Activated CD4-positive, alpha-beta T cell treated with anti-CD3 and anti-CD28 coated beads for 36 hours (primary cell): Measurements from ENCODE around the gene LHFPL2. TPM values are rescaled to one million over a fixed set of nuclear protein-coding genes. Genes with fewer than 3 reads are reported as not detected.

Experiments used
- ATAC-seq: fragments of 200-7000 bp; cut with Tn5 transposase; one replicate; pipeline ENCODE4 v1.10.0; 2021; ENCODE audit warnings: mild to moderate bottlenecking, moderate library complexity
- CTCF ChIA-PET: fragments of 350-600 bp; sonication (Branson Sonifier 250); formaldehyde crosslinking; loops from one replicate; lab custom pipeline; 2021; ENCODE audit warnings: antibody characterized with exemption; lab: Charles Lee
- POLR2A ChIA-PET: fragments of 350-600 bp; sonication (Branson Sonifier 250); formaldehyde crosslinking; loops from one replicate; lab custom pipeline; 2021; ENCODE audit warnings: antibody characterized with exemption, inconsistent platforms; lab: Charles Lee
- DNase-seq: peaks from one replicate; pipeline ENCODE4 v3.0.0-alpha.2; 2020
- H3K27ac Mint-ChIP-seq: one replicate; pipeline ENCODE4 v1.8.0; 2021; ENCODE audit warnings: mixed read lengths
- H3K27me3 Mint-ChIP-seq: one replicate; pipeline ENCODE4 v1.8.0; 2021; ENCODE audit warnings: mixed read lengths
- H3K36me3 Mint-ChIP-seq: one replicate; pipeline ENCODE4 v1.8.0; 2021; ENCODE audit warnings: low read depth, mixed read lengths
- H3K4me1 Mint-ChIP-seq: one replicate; pipeline ENCODE4 v1.8.0; 2021; ENCODE audit warnings: mixed read lengths
- H3K4me3 Mint-ChIP-seq: one replicate; pipeline ENCODE4 v1.8.0; 2021; ENCODE audit warnings: mild to moderate bottlenecking, moderate library complexity, mixed read lengths
- H3K9me3 Mint-ChIP-seq: one replicate; pipeline ENCODE4 v1.8.0; 2021; ENCODE audit warnings: low read depth, mixed read lengths
- intact Hi-C, 2 experiments: fragments of 100-400 bp; cut with DNase I in 1 of 2; cut with micrococcal nuclease in 1 of 2; formaldehyde crosslinking; loops; one replicate each; pipeline versions ENCODE4 v1.14.2 to v1.15.1; 2022 to 2024; cut with DNase I, micrococcal nuclease
- total RNA-seq, 2 experiments: library from RNA; stranded (reverse); gene quantifications; one replicate each; pipeline ENCODE4 v1.2.3, GENCODE V29; 2021

The LHFPL2 gene
- total RNA-seq, 2 experiments from 2014 or later = 0.14 to 0.21 TPM

DNA sequence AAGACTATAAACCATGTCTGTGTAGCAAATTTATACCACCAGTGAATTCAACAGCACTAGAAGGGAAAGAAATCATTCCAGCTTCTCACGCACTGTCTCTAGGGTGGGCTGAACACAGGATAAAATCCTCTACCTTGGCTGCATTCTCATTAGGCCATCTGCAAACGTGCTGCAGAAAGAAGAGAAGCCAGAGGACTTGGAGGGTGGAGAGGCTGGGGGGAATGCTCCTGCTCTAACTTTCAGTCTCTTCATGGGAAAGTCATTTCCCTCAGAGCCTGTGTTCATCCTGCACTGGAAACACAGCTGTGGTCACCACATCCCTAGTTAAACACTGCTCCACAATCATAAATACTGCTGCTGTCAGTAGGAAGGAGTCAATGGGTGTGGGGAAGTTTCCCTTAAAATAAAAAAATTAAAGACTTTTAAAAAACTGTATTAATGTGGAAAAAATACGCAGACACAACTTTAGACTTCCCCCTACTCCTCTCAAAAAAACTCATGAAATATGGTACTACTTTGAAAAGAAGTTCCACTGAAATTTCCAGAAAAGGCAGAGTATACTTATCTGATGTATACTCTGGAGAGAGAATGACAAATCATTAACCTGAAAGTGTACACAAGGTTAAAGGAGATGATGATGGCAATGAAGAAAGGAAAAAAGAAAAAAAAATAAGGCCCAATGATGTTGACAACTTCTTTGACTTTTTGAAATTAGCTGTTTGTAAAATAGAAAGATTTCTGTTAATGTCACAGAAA is 46.8 kb downstream of the LHFPL2 start:
- no peaks in the 10 kb centered on the region for H3K9me3 Mint-ChIP-seq
- POLR2A ChIA-PET = no interaction called here
- H3K4me3 Mint-ChIP-seq = no peak overlapping the region
- no peaks in the 10 kb centered on the region for H3K36me3 Mint-ChIP-seq
- H3K27ac Mint-ChIP-seq = no peak overlapping the region
- H3K4me1 Mint-ChIP-seq = no peaks in the 10 kb centered on the region
- H3K27me3 Mint-ChIP-seq = peaks cover 2% of the 10 kb centered on the region
- no peak for DNase-seq
- no peak for ATAC-seq
- CTCF ChIA-PET = no interaction called here
- intact Hi-C loops = no loop called here

DNA sequence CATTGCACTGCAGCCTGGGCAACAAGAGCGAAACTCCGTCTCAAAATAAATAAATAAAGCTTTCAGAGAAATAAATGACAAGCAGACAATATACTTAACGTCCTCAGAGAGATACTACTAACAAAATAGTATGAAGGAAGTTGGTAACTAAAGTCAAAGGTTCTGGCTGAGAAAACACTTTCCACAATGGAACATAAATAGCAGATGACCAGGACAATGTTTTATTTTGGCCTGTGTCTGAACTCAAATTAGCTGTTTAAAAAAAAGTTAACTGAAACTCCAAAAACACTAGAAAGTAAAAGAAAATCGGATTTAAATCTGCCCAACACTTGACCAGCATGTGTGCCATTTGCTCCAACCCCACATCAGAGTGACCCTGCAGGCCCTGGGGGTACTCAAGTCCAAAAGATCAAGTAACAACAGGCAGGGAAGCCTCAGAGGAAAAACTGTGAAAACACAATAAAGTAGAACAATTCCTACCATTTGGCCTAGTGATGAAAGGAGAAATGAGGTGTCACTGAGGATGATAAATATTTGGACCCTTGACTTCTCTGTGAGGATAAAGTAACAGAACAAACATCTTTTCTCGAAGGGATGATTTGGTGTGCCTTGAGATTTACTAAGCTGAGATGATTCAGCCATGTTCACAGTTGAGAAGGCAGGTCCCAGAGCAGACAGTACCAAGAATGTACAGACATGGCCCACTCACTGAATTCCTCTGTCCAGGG is 47.7 kb downstream of the LHFPL2 start:
- H3K27ac Mint-ChIP-seq = no peak overlapping the region
- ATAC-seq (no peak), DNase-seq (no peak)
- H3K4me3 Mint-ChIP-seq = no peak overlapping the region
- no peaks in the 10 kb centered on the region for H3K36me3 Mint-ChIP-seq
- H3K9me3 Mint-ChIP-seq = no peaks in the 10 kb centered on the region
- intact Hi-C loops = no loop called here
- H3K27me3 Mint-ChIP-seq = peaks cover 2% of the 10 kb centered on the region
- H3K4me1 Mint-ChIP-seq = no peaks in the 10 kb centered on the region
- ChIA-PET CTCF (interaction anchor here (0.6 kb wide), 2 partner anchors 27 to 925 kb away, joined by 4 to 5 read pairs; no protein-coding TSS in a partner anchor), POLR2A (no interaction called here)

DNA sequence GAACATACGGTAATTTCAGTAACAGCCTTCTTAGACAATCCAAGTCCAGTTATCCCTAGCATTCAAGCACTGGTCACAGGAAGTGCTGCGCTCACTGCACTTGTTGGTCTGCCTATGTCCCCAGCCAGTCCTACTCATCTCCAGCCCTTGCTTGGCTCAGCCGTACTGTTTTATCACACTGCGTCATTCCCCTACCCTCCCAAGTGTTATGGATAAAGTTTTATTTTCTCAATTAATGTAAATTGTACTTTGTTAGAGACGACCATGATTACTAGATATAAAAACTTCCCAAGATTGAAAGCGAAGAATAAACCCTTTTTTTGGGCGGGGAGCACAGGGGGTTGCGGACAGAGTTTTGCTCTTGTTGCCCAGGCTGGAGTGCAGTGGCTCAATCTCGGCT is 49.6 kb downstream of the LHFPL2 start:
- ATAC-seq (no peak), DNase-seq (no peak)
- Mint-ChIP-seq H3K27me3 (no peaks in the 10 kb centered on the region), H3K4me1 (no peaks in the 10 kb centered on the region), H3K36me3 (no peaks in the 10 kb centered on the region), H3K9me3 (no peaks in the 10 kb centered on the region), H3K4me3 (no peak overlapping the region), H3K27ac (no peak overlapping the region)
- ChIA-PET CTCF (no interaction called here), POLR2A (no interaction called here)
- intact Hi-C loops = no loop called here

DNA sequence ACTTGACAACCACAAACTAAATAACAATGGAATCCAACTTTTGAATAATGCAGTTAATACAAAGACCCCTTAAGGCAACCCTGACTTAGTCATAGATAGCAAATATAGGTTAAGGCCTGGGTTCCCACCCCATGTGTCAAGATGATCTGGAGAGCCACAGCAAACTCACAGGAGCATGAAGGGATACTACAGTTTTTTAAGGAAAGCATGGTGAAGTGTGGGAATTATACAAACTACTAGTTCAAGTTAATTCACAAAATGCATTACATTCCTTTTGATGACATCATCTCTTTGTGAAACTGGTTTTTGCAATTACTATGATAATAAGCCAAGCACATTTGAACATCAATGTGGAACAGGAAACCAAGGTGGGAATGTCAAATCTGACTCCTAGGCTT is 50.6 kb downstream of the LHFPL2 start:
- H3K9me3 Mint-ChIP-seq = no peaks in the 10 kb centered on the region
- no peak for ATAC-seq
- no peak overlapping the region for H3K4me3 Mint-ChIP-seq
- ChIA-PET CTCF (no interaction called here), POLR2A (no interaction called here)
- DNase-seq = no peak
- intact Hi-C loops = no loop called here
- H3K27me3 Mint-ChIP-seq = no peaks in the 10 kb centered on the region
- no peaks in the 10 kb centered on the region for H3K36me3 Mint-ChIP-seq
- H3K27ac Mint-ChIP-seq = no peak overlapping the region
- H3K4me1 Mint-ChIP-seq = no peaks in the 10 kb centered on the region

DNA sequence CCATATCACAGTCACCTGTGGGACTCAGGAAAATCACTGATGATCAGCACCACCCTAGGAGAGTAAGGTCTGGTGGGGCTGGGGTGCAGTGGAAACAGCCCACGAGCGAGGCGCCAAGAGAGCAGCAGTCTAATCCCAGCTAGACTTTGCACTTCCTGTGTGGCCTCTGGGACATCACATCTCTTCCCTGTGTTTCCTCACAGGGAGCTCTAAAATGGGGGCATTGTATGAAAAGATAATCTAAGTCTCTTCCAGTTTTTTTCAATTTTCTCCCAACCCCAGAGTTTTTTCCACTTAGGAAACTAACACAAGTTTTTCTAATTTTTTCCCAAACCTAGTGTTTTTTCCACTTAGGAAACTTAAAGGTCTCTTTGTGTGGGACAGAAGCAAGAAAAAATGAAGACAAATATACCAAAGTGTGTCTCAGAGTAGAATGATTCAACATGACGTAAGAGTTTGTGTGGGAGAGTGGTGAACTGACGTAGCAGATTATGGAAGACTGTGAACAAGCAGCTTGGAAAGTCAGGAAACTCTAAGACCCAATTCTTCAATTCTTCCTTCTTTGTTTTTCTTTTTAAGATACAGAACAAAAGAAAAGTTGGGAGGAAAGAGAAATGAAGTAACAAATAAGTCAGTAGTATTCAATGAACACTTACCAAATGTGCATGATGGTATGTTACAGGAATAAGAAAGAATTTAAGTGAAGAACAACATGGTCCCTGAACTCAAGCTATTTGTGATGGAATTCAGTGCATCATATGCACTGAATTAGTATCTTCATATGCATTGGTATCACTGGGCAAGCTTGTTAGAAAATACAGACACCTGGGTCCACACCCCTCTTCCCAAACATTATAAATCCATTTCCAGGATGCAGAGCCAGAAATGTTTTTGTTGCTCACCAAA is 51.3 kb downstream of the LHFPL2 start:
- intact Hi-C loops = no loop called here
- Mint-ChIP-seq H3K27ac (no peak overlapping the region), H3K27me3 (peaks cover 2% of the 10 kb centered on the region), H3K36me3 (no peaks in the 10 kb centered on the region), H3K4me1 (no peaks in the 10 kb centered on the region), H3K4me3 (no peak overlapping the region), H3K9me3 (no peaks in the 10 kb centered on the region)
- DNase-seq (no peak), ATAC-seq (no peak)
- ChIA-PET CTCF (no interaction called here), POLR2A (no interaction called here)

- Mint-ChIP-seq H3K4me1 (no peaks in the 10 kb centered on the region), H3K4me3 (no peak overlapping the region), H3K27me3 (peaks cover 5% of the 10 kb centered on the region), H3K9me3 (no peaks in the 10 kb centered on the region), H3K27ac (no peak overlapping the region), H3K36me3 (no peaks in the 10 kb centered on the region)
- intact Hi-C loops = no loop called here
- no peak for DNase-seq
- ChIA-PET CTCF (no interaction called here), POLR2A (interaction anchor here (0.7 kb wide), 1 partner anchor 31 kb away, joined by 3 read pairs; no protein-coding TSS in a partner anchor)
- no peak for ATAC-seq
Observed at GRCh38 chr5:78595458-78595921, 53.1 kb downstream of the LHFPL2 start.

DNA sequence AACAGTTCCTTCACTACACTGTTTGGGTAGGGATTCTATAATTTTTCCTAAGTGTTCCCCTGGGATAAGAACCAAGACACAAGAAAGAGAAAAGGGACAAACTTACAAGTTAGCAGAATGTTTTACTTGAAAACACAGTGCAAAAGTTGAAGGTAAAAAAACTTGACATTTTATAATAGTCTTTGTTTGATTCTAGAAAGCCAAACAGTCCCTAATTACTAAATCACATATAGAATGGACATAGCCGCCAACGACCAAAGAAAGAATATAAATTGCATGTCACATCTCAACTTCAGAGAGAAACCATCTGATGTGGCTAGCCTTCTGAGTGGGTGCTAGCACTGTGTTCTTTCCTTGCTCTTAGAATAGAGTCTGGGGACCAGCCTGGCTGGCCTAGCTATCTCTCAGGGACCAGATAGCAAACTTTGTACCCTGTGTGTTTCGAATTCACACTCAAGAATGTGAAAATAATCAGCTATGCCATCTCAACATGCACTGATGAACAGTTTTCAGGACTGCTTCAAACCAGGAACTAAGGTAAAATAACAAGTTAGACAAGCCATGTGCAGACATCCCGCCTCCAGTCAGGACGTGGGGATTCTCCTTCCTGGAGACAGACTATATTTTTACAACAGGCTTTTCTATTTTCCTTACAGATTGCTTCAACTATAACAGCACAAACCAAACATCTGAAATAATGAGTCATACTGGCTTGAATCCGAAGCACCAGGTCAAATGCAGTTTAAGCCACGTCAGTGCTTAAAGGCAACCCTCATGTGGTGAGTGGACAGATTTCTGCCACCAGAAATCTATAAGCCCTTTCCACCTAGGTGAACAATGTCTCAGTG is 53.7 kb downstream of the LHFPL2 start:
- intact Hi-C loops = no loop called here
- Mint-ChIP-seq H3K4me3 (no peak overlapping the region), H3K4me1 (no peaks in the 10 kb centered on the region), H3K27ac (no peak overlapping the region), H3K27me3 (peaks cover 5% of the 10 kb centered on the region), H3K9me3 (no peaks in the 10 kb centered on the region), H3K36me3 (no peaks in the 10 kb centered on the region)
- DNase-seq (no peak), ATAC-seq (no peak)
- ChIA-PET CTCF (interaction anchor here (0.6 to 1.2 kb wide), 2 partner anchors 19 to 492 kb away, joined by 3 read pairs; no protein-coding TSS in a partner anchor), POLR2A (no interaction called here)

DNA sequence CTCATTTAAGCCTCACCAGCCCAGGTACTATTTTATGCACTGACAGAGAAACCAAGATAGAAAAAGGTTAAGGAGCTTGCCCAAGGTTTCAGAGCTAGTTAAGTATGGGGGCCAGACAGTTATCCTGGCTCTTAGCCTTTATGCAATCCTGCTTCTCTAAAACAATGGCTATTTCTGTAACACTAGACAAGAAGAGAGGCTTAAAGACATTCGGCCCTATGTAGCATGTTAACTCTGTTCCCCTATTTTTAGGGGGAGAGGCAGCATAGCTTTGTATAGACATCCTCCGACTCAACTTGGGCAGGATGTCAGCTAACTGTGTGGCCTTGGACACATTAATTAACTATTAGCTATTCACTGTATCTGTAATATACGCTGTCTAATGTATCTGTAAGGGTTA is 54.6 kb downstream of the LHFPL2 start:
- no peaks in the 10 kb centered on the region for H3K9me3 Mint-ChIP-seq
- no peak overlapping the region for H3K4me3 Mint-ChIP-seq
- DNase-seq (no peak), ATAC-seq (no peak)
- no peak overlapping the region for H3K27ac Mint-ChIP-seq
- ChIA-PET CTCF (interaction anchor here (0.6 to 1.2 kb wide), 2 partner anchors 18 to 491 kb away, joined by 3 read pairs; no protein-coding TSS in a partner anchor), POLR2A (interaction anchor here (0.7 kb wide), 1 partner anchor 391 kb away, joined by 3 read pairs; no protein-coding TSS in a partner anchor)
- peaks cover 5% of the 10 kb centered on the region for H3K27me3 Mint-ChIP-seq
- no peaks in the 10 kb centered on the region for H3K36me3 Mint-ChIP-seq
- intact Hi-C loops = no loop called here
- no peaks in the 10 kb centered on the region for H3K4me1 Mint-ChIP-seq

GRCh38 chr5:78593465-78593864 is 55.1 kb downstream of the LHFPL2 start:
- Mint-ChIP-seq H3K4me1 (no peaks in the 10 kb centered on the region), H3K4me3 (no peak overlapping the region), H3K27me3 (peaks cover 5% of the 10 kb centered on the region), H3K36me3 (no peaks in the 10 kb centered on the region), H3K27ac (no peak overlapping the region), H3K9me3 (no peaks in the 10 kb centered on the region)
- POLR2A ChIA-PET = no interaction called here
- no peak for ATAC-seq
- intact Hi-C loops = no loop called here
- no peak for DNase-seq
- CTCF ChIA-PET = interaction anchor here (0.7 to 1.2 kb wide), 2 partner anchors 144 to 491 kb away, joined by 3 read pairs; no protein-coding TSS in a partner anchor

DNA sequence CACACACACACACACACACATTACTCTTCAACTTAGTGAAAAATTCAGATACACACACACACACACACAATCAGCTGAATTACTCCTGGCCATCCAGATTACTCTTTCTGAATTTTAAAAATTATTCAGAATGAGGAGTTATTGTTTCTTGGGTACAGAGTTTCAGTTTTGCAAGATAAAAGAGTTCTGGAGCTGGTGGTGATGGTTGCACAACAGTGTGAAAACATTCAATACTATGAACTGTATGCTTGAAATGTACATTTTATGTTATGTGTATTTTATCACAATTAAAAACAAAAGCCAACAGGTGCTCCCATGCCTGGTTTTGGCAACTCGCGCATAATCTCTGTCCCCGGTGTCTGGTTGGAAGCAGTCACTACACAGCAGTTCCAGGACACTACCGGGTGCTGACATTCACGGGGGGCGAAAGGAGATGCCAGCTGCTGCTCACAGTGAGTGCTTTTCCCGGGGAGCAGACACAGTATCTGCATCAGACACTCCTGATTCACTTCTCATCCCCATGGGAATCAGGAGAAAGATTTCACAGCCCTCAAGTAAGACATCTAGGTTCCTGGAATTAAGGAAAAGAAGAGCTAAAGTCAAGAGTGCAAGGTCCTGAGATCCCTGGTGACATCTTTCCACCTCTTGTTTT is 55.7 kb downstream of the LHFPL2 start:
- Mint-ChIP-seq H3K9me3 (no peaks in the 10 kb centered on the region), H3K4me1 (no peaks in the 10 kb centered on the region), H3K27me3 (peaks cover 5% of the 10 kb centered on the region), H3K36me3 (no peaks in the 10 kb centered on the region), H3K27ac (no peak overlapping the region), H3K4me3 (no peak overlapping the region)
- DNase-seq (no peak), ATAC-seq (no peak)
- ChIA-PET POLR2A (interaction anchor here (0.7 kb wide), 1 partner anchor 39 kb away, joined by 3 read pairs; no protein-coding TSS in a partner anchor), CTCF (interaction anchor here (0.7 kb wide), 1 partner anchor 144 kb away, joined by 3 read pairs; no protein-coding TSS in a partner anchor)
- intact Hi-C loops = no loop called here
